Ramos (cell line): ENCODE measurements around the gene ENTHD1.

ENCODE experiments used
- in situ Hi-C: fragments of 300-500 bp; cut with MboI; formaldehyde crosslinking; loops from one replicate; pipeline ENCODE4 v1.14.3; 2022; ENCODE audit warnings: low sequenced_read_pairs; ENCODE audit not compliant: unreplicated experiment

ENTHD1 gene

DNA sequence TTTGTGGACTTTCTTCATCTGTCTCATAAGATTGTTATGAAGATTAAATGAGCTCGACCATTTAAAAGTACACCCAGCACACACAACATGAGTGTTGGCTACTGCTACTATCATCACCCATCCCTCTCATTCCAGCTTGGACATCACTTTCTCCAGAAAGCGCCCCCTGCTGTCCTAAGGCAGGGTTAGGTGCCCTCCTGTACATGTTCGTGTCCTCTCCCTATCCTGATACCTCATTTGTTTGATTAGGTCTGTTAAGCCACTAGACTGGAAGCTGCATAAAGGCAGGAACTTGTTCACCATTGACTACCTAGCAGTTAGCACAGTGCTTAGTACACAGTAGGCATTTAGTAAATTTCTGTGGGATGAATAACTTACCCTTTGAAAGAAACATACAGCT lies 85.5 kb downstream of the ENTHD1 start:
- in situ Hi-C loops, result loop anchor here (10.0 kb wide), 1 partner anchor 263 kb away; no protein-coding TSS in a partner anchor

DNA sequence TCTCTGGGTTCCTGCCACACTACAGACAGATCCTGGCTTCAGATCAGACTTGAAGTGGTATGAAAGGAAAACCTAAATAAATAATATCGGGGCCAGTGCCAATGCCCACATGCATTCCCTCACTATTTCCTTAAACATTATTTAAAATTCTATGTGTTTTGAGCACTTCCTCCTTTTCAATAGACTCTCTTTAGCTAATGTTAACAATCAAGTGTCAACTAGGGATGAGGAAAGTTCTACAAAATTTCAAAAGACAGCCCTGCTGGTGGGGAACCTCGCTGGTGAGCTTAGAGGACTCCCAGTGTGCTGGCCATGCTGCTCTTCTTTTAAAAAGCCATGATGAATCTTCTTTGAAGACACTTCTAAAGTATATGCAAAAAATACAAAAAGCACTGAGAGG lies 87.5 kb downstream of the ENTHD1 start:
- in situ Hi-C loops, result loop anchor here (10.0 kb wide), 1 partner anchor 261 kb away; no protein-coding TSS in a partner anchor

DNA sequence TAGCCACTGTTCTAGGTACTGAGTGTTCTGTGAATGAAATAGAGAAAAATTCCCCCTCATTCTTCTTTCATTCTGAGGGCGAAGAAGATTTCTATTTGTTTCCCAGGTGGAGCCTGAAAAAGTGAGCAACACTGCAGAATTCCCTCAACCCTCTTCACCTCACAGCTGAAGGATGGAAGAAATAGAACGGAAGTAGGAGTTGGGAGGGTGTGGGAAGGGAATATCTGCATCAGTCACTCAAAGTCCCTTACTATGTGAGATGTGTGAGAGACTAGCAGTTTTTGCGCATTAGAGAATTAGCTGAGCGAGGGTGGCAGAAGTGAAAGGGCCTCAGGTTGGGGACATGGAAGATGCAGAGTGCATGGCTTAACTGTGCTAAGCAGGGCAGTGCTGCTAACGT lies 88.4 kb downstream of the ENTHD1 start:
- in situ Hi-C loops, result loop anchor here (10.0 kb wide), 1 partner anchor 260 kb away; no protein-coding TSS in a partner anchor

DNA sequence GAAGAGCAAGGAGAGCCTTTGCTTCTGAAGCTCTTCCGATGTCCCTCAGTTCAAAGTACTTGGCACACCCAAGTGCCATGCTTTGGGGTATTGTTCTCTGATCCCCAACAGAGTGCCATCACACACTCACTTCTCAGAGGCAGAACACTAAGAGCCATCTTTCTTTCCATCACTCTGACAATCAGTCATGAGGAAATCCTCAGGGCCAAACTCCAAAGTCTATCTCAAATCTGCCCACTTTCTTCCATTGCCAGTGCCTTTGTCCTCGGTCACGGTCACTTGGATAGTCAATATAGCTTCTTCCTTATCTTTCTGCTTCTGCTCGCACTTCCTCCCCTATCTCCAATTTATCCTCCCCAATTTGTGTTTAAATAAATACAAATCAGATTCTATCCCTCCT lies 90.9 kb downstream of the ENTHD1 start:
- in situ Hi-C loops, result loop anchor here (10.0 kb wide), 1 partner anchor 258 kb away; no protein-coding TSS in a partner anchor

DNA sequence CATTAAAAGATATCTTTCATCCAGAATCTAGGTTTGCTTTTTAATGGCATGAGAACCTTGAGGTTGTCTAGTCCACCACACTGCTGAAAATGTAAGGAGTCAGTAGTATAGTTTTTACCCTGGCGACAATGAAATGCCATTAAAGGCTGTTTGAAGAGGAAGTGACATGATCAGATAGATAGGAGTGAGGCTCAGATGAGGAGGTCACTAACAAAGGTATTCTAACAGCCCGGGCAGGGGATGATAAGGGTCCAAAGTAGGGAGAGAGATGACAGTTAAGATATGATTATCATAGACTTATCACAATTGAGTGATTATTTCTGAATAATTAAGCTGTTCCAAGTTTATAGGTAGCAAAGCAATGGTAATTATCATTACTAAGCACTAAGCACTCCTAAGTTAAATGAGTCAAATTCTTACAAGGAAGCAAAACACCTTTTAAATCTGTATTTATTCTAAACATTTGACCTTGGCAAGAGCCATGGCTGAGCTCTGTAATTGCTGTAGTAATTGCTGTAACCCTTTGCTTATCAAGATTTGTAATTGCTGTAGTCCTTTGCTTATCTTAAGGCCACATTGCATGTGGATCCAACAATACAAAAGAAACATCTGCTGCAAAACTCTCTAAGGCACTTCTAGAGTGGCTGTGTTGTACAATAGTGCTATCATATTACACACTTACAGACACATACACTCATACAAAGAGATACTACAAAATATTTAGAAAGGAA lies 92.6 kb downstream of the ENTHD1 start:
- in situ Hi-C loops, result loop anchor here (10.0 kb wide), 1 partner anchor 256 kb away; no protein-coding TSS in a partner anchor

DNA sequence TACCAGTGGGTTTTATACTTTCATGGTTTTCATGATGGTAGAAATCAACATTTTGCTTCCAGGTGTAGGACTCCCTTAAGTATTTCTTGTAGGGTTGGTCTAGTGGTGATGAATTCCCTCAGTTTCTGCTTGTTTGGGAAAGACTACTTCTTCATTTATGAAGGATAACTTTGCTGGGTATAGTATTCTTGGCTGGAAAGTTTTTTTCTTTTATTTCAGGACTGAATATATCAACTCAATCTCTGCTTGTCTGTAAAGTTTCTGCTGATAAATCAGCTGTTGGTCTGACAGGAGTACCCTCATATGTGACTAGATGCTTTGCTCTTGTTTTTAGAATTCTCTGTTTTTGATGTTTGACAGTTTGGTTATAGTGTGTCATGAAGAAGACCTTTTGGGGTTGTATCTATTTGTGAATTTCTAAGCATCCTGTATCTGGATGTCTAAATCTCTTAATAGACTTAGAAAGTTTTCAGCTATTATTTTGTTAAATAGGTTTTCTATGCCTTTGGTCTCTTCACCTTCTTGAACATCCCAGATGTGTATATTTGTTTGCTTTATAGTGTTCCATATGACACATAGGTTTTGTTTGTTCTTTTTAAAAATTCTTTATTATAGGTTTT lies 95.9 kb downstream of the ENTHD1 start:
- in situ Hi-C loops, result no loop called here

DNA sequence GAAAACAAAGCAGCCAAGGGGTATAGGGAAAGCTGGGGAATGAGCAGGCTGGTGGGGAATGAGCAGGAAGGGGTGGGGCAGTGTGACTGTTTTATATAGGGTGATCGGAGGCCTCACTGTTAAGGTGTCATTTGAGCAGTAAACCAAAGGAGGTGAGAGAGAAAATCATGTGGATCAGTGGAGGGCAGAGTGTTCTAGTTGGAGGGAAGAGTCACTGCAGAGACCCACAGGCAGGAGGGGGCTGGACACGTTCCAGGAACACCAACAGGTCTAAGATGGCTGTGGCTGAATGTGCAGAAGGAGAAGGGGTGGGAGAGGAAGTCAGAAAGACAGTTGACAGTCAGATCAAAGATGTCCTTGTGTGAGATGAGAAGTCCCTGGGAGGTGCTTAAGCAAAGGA lies 103.8 kb downstream of the ENTHD1 start:
- in situ Hi-C loops, result no loop called here

DNA sequence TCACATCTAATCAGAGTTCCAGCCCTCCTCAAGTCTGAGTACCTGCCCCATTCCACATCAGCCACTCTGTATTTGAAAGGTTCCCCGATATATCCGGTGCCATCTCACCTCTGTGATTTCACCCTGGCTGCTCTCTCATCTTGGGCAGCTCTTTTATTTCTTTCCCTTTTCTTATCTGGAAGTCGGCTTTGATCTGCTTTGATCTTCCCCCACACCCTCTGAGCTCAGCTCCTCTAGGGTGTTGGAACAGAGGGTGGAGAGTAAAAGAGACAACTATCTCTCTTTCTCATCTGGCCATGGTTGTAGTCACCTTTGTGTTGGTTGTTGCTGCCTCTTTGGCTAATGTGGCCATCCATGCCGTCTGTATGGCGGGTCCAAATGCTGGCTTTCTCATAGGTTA lies 108.3 kb downstream of the ENTHD1 start:
- in situ Hi-C loops, result no loop called here

DNA sequence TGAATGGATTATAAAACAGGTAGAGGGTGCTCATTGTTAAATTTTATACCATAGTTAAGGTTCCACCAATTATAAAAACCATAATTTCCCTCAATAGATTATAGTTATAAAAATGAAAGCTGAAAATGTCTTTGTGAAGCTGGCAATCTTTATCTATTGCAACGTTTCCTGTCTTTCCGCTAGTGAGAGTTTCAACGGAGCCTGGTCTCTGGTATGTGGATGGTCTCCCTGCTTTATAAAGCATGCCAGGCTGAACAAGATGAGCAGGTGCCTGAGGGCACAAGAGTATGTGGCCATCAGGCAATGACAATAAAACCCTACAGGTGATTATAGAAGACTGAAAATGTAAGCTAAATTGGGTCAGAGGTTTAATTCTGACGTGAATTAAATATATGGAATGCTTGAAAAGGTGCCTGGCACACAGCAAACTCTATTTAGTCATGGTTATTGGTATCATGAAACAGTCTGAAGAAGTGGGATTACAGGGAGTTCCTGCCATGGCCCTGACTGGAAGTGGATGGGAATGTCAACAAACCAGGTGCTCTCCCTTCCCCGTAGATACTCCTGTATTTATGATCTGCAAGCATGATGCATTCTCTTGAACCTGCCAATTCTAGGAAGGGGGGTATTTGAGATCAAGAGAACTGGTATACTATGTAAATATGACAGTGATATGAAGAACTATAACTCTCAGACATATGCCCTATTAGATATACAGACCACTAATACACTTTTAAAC lies 115.7 kb downstream of the ENTHD1 start:
- in situ Hi-C loops, result no loop called here

DNA sequence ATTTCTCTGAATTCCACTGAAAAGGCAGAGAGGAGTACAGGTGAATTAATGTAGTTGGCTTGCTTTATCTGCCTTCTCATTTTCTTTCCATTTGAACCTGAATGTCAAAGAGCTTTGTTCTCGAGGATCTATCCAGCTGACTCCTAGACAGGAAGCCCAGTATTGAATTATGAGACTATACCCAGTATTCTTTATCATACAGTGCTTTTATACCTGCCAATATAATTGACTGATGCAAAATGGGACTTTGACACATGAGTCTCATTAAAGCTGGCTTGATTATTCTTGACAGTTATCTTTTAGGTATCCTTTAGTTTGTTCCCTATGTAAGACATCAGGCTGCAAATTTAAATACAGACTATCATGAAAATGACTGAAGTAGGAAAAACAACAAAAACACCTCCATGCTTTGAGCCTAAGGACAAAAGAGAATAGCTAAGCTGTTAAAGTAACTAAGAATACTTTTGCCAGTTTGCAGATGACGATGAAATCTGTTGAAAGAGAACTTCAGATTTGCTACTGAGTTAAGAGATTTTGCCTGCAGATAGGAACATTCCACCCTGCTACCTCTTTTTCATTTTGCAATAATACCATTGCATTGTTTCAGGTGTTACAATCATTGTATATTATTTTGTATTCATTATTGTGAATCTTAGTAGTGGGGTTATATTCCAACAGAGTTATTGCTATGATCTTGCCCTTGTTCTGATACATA lies 117.1 kb downstream of the ENTHD1 start:
- in situ Hi-C loops, result no loop called here

DNA sequence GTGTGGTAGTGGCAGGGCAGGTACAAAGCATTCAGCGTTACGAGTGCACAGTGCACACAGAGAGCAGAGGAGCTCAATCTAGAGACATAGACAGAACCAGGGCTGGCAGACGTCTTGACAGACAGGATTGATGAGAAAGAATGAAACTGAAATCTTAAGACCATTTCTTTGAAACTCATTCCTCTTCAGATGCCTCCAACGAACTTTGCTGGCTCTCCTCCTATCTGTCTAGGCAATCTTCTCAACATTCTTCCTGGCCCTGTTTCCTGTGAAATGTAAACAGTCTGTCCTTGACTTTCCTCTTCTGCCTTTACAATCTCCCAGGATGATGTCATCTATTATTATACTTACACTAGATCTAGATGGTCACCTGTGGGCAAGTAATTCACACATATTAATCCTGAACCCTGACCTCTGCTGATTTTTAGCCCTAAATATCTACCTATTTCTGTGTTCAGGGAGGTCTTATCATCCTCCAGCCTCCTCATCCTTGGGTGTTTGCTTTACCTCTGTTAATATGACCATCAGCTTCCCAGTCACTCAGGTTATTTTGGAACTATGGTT lies 119.5 kb downstream of the ENTHD1 start:
- in situ Hi-C loops, result no loop called here

DNA sequence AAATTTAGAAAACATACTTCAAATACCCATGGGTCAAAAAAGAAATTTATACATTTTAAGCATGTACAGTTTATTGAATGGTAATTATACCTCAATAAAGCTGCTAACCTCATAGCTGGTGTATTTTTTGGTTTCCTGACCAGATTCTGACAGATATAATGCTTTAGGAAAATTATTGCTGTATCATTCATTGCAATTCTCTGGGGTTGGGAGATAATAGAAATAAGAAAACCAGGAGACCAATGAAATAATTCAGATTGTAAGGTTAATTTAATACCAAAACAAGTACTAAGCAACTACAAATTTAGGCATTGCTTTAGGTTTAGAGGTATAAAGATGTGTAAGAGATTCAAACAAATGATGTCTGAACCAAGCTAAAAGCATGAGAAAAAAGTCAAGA lies 120.1 kb downstream of the ENTHD1 start:
- in situ Hi-C loops, result no loop called here

DNA sequence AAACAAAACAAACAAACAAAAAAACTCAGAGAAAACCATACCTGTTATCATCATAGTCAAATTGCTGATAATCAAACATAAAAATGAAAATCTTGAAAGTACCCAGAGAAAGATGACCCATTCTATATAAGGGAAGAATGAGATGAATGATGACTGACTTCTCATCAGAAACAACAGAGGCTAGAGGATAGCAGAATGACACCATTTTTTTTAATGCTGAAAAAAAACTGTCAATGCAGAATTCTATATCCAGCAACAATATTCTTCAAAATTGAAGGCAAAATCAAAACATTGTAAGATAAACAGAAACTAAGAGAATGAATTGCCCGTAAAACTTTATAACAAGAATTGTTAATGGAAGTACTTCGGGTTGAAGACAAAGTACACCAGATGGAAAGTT lies 122.1 kb downstream of the ENTHD1 start:
- in situ Hi-C loops, result no loop called here

DNA sequence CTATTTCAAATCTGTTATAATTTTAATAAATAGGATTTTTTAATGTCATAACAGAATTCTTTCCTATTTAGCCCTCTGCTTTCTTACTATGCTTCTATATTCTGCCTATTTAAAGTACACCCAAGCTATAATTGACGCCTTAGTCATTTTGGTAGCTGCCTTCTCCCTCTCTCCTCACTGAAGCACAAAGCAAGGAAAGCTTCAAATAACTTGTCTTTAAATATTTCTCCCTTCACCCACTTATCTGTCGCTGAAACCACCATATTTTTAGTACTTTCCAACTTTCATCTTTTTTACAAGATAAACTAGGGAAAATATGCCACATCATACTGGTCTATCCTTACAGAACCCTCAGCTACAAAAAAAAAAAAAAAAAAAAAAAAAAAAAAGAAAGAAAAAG lies 127.9 kb downstream of the ENTHD1 start:
- in situ Hi-C loops, result no loop called here

DNA sequence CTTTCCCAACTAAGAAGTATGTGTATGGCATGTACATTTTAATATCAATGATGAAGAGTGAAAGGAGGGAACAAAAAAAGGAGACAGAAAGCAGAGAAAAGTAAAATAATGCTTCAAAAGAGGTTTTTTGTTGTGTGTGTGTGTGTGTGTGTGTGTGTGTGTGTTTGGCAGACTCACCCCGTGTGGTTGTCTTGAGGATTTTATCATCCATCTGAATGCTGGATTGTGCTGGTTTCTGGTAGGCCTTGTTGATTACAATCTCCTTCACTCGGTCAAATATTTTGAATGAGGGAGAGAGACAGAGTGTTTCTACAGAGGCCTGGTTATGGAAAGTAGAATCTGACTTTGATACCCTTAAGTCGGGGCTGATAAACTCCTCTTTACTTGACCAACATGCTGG lies 128.5 kb downstream of the ENTHD1 start:
- in situ Hi-C loops, result no loop called here

DNA sequence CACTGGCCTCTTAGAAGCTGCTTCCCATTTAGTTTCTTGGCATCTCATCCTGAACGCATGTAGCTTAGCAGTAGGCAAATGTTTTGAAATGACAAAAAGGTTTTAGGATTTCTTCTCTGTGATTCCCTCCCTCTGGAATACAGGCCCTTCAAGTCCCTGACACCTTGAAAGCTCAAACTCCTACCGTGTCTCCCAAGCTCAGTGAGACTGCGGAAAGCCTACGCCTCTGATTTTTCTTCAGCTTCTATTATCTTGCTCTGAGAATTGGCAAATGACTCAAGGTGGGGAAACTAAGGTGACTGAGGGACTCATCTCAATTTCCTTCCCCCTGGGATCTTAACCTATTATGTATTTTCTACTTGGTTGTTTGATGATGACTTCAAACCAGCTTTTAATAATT lies 130.3 kb downstream of the ENTHD1 start:
- in situ Hi-C loops, result no loop called here

DNA sequence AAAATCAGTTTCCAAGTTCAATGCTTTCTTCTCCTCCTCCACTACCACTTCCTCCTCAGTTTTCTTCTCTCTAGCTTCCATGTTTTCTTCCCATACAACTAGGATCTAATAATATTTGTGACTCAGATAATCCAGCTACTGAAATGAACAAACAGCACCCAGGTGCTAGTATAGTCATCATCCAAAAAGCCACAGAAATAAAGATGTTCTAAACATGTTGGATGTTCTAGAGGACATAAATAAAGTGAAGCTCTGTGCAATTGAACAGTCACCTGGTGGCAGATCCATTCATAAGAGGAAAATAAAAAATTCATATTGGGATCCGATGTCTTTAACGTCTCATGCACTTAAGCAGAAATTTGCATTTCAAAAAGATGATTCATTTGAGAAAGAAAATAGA lies 142.8 kb downstream of the ENTHD1 start:
- in situ Hi-C loops, result no loop called here

DNA sequence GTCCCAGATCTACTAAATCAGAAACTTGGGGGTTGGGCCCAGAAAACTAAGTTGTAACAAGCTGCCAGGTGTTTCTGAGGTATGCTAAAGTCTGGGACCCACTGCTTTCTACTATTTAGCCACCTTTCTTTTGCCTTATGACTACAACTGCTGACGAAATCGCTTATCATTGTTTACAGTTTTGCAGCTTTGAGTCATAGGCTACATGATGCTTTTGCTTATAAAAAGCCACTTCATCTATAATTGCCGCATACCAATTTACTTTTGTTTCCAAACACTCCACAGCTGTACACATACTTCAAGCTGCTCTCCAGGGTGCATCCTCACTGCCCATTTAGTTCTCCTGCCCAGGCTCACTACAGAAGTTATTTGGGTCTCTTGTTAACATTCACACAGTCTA lies 144.7 kb downstream of the ENTHD1 start:
- in situ Hi-C loops, result no loop called here

DNA sequence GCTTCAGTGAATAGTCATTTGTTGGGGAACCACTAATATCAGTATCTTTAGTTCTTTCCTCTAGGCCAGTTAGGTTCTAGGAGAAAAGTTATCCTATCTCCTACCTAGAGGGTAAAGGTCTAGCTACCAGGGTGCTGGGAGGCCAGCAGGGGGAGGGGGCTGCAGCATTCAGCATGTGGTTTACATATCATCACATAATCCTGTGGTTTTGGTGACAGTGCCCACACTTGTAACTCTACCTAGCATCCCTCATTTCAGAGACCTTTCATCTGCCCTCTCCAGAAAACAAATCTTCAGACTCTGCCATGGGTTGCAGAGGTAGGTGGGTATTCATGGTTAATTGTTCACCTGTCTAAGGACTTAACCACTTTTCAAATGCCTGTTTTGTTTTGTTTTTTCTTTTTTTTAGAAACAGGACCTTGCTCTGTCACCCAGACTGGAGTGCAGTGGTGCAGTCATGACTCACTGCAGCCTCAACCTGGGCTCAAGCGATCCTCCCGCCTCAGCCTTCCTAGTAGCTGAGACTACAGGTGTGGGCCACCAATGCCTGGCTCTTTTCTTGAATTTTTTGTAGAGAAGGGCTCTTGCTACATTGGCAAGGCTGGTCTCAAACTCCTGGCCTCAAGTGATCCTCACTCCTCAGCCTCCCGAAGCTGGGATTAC lies 146.8 kb downstream of the ENTHD1 start:
- in situ Hi-C loops, result no loop called here

DNA sequence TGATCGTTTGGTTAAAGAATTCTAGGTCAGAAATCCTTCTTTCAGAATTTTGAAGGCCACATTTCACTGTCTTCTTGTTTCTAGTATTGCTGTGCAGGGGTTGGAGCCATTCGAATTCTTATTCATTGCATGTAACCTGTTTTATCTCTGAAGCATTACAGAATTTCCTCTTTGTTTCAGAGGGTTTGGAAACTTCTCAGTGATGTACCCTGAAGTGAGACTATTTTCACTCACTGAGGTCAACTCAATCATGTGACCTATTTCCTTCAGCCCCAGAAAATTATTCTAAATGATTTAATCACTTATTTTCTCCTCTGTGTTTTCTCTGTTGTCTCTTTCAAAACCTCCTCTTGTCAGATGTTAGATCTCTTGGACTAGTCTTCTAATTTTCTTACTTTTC lies 147.8 kb downstream of the ENTHD1 start:
- in situ Hi-C loops, result no loop called here
